Choroid plexus epithelial cell (primary cell): ENCODE data around the gene SUSD1.
A peak's percentile ranks its signal among the peaks of the same experiment; 100 is the strongest.
"Not testable (repeated sequence)": the region's sequence is repeated elsewhere in the genome, so short reads cannot be mapped to it uniquely, and the experiment has no call there.

ENCODE experiments used
- DNase-seq: peaks from one replicate; pipeline ENCODE4 v3.0.0-alpha.2; 2010; ENCODE audit warnings: low read depth
- H3K4me3 ChIP-seq: 2 replicates; pipeline ENCODE4 v1.5.1; 2011; ENCODE audit warnings: low read depth, mild to moderate bottlenecking, control low read depth, low read length, moderate library complexity
- TF ChIP-seq, protein P1 (sequence below): conservative IDR thresholded peaks from 2 replicates; pipeline ENCODE4 v1.5.1; 2011; ENCODE audit warnings: low read depth, mild to moderate bottlenecking, control low read depth, inconsistent platforms, low read length, moderate library complexity

The SUSD1 gene

GRCh38 chr9:112081918-112082729 lies 93.0 kb downstream of the SUSD1 start:
- H3K4me3 ChIP-seq = no peak overlapping the region
- TF ChIP-seq, protein P1, sequence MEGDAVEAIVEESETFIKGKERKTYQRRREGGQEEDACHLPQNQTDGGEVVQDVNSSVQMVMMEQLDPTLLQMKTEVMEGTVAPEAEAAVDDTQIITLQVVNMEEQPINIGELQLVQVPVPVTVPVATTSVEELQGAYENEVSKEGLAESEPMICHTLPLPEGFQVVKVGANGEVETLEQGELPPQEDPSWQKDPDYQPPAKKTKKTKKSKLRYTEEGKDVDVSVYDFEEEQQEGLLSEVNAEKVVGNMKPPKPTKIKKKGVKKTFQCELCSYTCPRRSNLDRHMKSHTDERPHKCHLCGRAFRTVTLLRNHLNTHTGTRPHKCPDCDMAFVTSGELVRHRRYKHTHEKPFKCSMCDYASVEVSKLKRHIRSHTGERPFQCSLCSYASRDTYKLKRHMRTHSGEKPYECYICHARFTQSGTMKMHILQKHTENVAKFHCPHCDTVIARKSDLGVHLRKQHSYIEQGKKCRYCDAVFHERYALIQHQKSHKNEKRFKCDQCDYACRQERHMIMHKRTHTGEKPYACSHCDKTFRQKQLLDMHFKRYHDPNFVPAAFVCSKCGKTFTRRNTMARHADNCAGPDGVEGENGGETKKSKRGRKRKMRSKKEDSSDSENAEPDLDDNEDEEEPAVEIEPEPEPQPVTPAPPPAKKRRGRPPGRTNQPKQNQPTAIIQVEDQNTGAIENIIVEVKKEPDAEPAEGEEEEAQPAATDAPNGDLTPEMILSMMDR = no peak
- no peak for DNase-seq

GRCh38 chr9:112080831-112081542 lies 94.1 kb downstream of the SUSD1 start:
- DNase-seq = no peak
- TF ChIP-seq, protein P1 = no peak
- no peak overlapping the region for H3K4me3 ChIP-seq

DNA sequence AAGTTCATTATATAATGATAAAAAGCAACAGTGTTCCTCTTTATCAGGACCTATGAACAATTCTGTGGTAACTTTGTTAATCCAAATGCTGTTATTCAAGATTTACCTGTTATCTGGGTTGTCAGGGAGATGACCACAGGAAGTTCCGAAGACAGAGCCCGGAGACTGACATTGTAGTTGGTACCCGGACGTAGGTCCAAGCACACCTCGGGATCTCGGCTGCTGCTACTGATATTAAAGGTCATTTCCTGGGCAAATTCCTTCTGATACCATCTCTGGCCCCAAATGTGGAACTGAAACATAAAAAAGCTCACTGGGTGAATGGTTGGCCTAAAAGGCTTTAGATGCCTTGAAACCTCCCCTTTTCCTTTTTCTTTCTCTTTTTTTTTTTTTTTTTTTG lies 96.7 kb downstream of the SUSD1 start:
- TF ChIP-seq, protein P1 = no peak
- no peak for DNase-seq
- no peak overlapping the region for H3K4me3 ChIP-seq

DNA sequence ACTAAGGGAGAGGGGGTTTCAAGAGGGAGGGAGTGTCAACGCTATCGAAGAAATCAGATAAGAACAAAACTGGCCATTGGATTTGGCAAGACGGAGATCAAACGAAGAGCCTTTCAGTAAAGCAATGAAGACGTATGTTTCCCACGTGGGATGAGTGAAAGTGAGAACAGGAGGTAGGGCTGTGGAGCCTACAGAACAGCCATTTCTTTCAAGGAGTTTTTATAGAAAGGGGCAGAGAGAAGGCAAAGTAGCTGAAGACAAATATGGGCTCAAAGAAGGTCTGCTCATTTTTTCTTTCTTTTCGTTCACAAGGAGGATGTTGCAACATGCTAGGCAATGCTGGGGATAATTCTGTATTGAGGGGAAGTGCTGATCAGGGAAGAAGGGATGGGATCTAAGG lies 98.3 kb downstream of the SUSD1 start:
- TF ChIP-seq, protein P1 = no peak
- no peak overlapping the region for H3K4me3 ChIP-seq
- DNase-seq = no peak

GRCh38 chr9:112075009-112075378 lies 100.1 kb downstream of the SUSD1 start:
- no peak for DNase-seq
- TF ChIP-seq, protein P1 = no peak
- H3K4me3 ChIP-seq = no peak overlapping the region

GRCh38 chr9:112074250-112075008 lies 100.7 kb downstream of the SUSD1 start:
- DNase-seq = peak; percentile 98
- no peak overlapping the region for H3K4me3 ChIP-seq
- TF ChIP-seq, protein P1 = peak; percentile 98

GRCh38 chr9:112073639-112074173 lies 101.4 kb downstream of the SUSD1 start:
- not testable (repeated sequence) for H3K4me3 ChIP-seq
- DNase-seq = peak; percentile 59
